Right lung (tissue), 5 donors: ENCODE measurements around the gene POU2F3. TPM values are rescaled to one million over a fixed set of nuclear protein-coding genes. Genes with fewer than 3 reads are reported as not detected.
"Not testable (repeated sequence)": the region's sequence is repeated elsewhere in the genome, so short reads cannot be mapped to it uniquely, and the experiment has no call there.

Experiments used
- DNase-seq, 2 donors: peaks; one replicate each; pipeline ENCODE4 v3.0.0-alpha.2; 2013
- polyA plus RNA-seq, 5 donors: library from polyadenylated mRNA; unstranded; fragments of 120-200 nt; gene quantifications; one replicate each; pipeline versions ENCODE4 v1.2.1 to v1.2.3, GENCODE V29; 2013; ENCODE audit warnings: inconsistent platforms in 1 of 5, low replicate concordance in 1 of 5; ENCODE audit not compliant: insufficient read length in 5 of 5, insufficient read depth in 1 of 5

Gene POU2F3
- polyA plus RNA-seq, 5 donors: 0.50 to 1.9 (median 1.0) TPM

- DNase-seq: no peak
Observed at GRCh38 chr11:120249279-120250262, 9.6 kb downstream of the POU2F3 start.

- not testable (repeated sequence) for DNase-seq
Observed at GRCh38 chr11:120253377-120253776, 13.4 kb downstream of the POU2F3 start.

- DNase-seq: no peak
Observed at GRCh38 chr11:120254788-120255518, 15.0 kb downstream of the POU2F3 start.

- DNase-seq: no peak
Observed at GRCh38 chr11:120255519-120255866, 15.6 kb downstream of the POU2F3 start.

GRCh38 chr11:120256178-120256577 lies 16.2 kb downstream of the POU2F3 start:
- DNase-seq: no peak

GRCh38 chr11:120256779-120257178 lies 16.8 kb downstream of the POU2F3 start:
- DNase-seq: no peak

- no peak for DNase-seq
Observed at GRCh38 chr11:120257346-120257745, 17.4 kb downstream of the POU2F3 start.

- no peak for DNase-seq
Observed at GRCh38 chr11:120258661-120259060, 18.7 kb downstream of the POU2F3 start.

GRCh38 chr11:120259241-120259640 lies 19.3 kb downstream of the POU2F3 start:
- DNase-seq: no peak

- DNase-seq: no peak
Observed at GRCh38 chr11:120259988-120260565, 20.1 kb downstream of the POU2F3 start.

GRCh38 chr11:120260616-120261015 lies 20.7 kb downstream of the POU2F3 start:
- DNase-seq: no peak

- DNase-seq: no peak
Observed at GRCh38 chr11:120261321-120261720, 21.4 kb downstream of the POU2F3 start.

- DNase-seq: no peak
Observed at GRCh38 chr11:120261931-120262330, 22.0 kb downstream of the POU2F3 start.

- no peak for DNase-seq
Observed at GRCh38 chr11:120267319-120267718, 27.4 kb downstream of the POU2F3 start.

- no peak for DNase-seq
Observed at GRCh38 chr11:120268686-120269085, 28.7 kb downstream of the POU2F3 start.

GRCh38 chr11:120270386-120270785 lies 30.4 kb downstream of the POU2F3 start:
- DNase-seq: no peak

- DNase-seq: no peak
Observed at GRCh38 chr11:120271672-120272071, 31.7 kb downstream of the POU2F3 start.

- DNase-seq: no peak
Observed at GRCh38 chr11:120272303-120272702, 32.4 kb downstream of the POU2F3 start.

GRCh38 chr11:120273432-120273831 lies 33.5 kb downstream of the POU2F3 start:
- no peak for DNase-seq

GRCh38 chr11:120273956-120274355 lies 34.0 kb downstream of the POU2F3 start:
- not testable (repeated sequence) for DNase-seq

GRCh38 chr11:120279502-120279901 lies 39.6 kb downstream of the POU2F3 start:
- no peak for DNase-seq

- no peak for DNase-seq
Observed at GRCh38 chr11:120280600-120281051, 40.7 kb downstream of the POU2F3 start.
